ENCODE measurements around the gene C6orf120. TPM values are rescaled to one million over a fixed set of nuclear protein-coding genes. Genes with fewer than 3 reads are reported as not detected.

C6orf120 gene
- total and polyA plus RNA-seq, 9 of the 15 experiments (the other 6 are each of a cell fraction or from before 2014, with no cell fraction given), result 7.7 to 44.9 (median 34.8) TPM

- DNase-seq (ENCODE audit: extremely low read depth in 1 of 4, low spot score in 3 of 4) (no peak), ATAC-seq (no peak), FAIRE-seq (no peak)
- H3K36me3 ChIP-seq (ENCODE audit: control insufficient read depth, insufficient read depth, low read length), result peaks cover 87% of the 10 kb centered on the region
- no peaks in the 10 kb centered on the region for H3K4me1 ChIP-seq (replicated peaks in 1 of 2; ENCODE audit: control insufficient read depth in 2 of 2, insufficient read depth in 2 of 2, low read length in 2 of 2)
- no TSS peak for BruUV-seq (replicated peaks)
- no peak overlapping the region for H3K27ac ChIP-seq (ENCODE audit: extremely low read depth, low read depth, low read length)
- H3K4me2 ChIP-seq (ENCODE audit: insufficient read depth, low read length), result no peak overlapping the region
- intact Hi-C loops (cut with micrococcal nuclease), result no loop called here
- ChIA-PET POLR2A (interaction anchor here (1.3 kb wide), 1 partner anchor 10 kb away, joined by 4 read pairs; no protein-coding TSS in a partner anchor), CTCF (ENCODE audit: low intra/inter-chr PET ratio) (no interaction called here)
- H3K27me3 ChIP-seq (ENCODE audit: control insufficient read depth in 2 of 2, insufficient read depth in 2 of 2, low read length in 2 of 2), result no peaks in the 10 kb centered on the region
- WGBS (ENCODE audit: insufficient coverage, low coverage, missing lambda C conversion rate), result 93% methylated on average over 2 of the region's 2 CpGs
- no peak overlapping the region for H3K9ac ChIP-seq (ENCODE audit: insufficient read depth in 1 of 2, low read depth in 2 of 2, low read length in 2 of 2)
- no peaks in the 10 kb centered on the region for H3K9me3 ChIP-seq (replicated peaks; ENCODE audit: control insufficient read depth, insufficient read depth, low read depth, low read length)
- H3K4me3 ChIP-seq, result no peak overlapping the region
- no peak for TF ChIP-seq NCOA1 (IDR thresholded peaks at IDR 0.05; ENCODE audit: low read depth)
- TF ChIP-seq SRSF1 (IDR thresholded peaks at IDR 0.05; ENCODE audit: low read depth, low read length), result no peak
- no peak for TF ChIP-seq WHSC1 (IDR thresholded peaks at IDR 0.05; ENCODE audit: low read length)
- TF ChIP-seq POLR3G (IDR thresholded peaks at IDR 0.05; ENCODE audit: extremely low read depth, insufficient read length, insufficient replicate concordance), result no peak
- TF ChIP-seq ATF1 (CRISPR knock-in tag; IDR thresholded peaks at IDR 0.05), result no peak
- no peak for TF ChIP-seq ATF1 (tag; IDR thresholded peaks at IDR 0.05)
- TF ChIP-seq NFE2 (IDR thresholded peaks at IDR 0.05; ENCODE audit: low read depth), result no peak
- no peak for TF ChIP-seq TAF1 (IDR thresholded peaks at IDR 0.05; ENCODE audit: control insufficient read depth, extremely low read depth, insufficient read depth, low read length, severe bottlenecking)
- TF ChIP-seq C11orf30 (IDR thresholded peaks at IDR 0.05; ENCODE audit: low read depth), result no peak
- no peak for TF ChIP-seq ZNF143 (CRISPR knock-in tag; IDR thresholded peaks at IDR 0.05)
- no peak for TF ChIP-seq TAF15 (IDR thresholded peaks at IDR 0.05; ENCODE audit: low read depth, low read length)
- no peak for TF ChIP-seq ZC3H4 (CRISPR knock-in tag; IDR thresholded peaks at IDR 0.05; ENCODE audit: borderline replicate concordance)
- TF ChIP-seq STAT5B (CRISPR knock-in tag; IDR thresholded peaks at IDR 0.05), result no peak
- TF ChIP-seq KAT8 (IDR thresholded peaks at IDR 0.05; ENCODE audit: low read depth), result no peak
- TF ChIP-seq PREB (CRISPR knock-in tag; IDR thresholded peaks at IDR 0.05), result no peak
- TF ChIP-seq KLF13 (tag; IDR thresholded peaks at IDR 0.05; ENCODE audit: borderline replicate concordance, low read depth), result no peak
- TF ChIP-seq MAX (CRISPR knock-in tag; IDR thresholded peaks at IDR 0.05), result no peak
- no peak for TF ChIP-seq E2F3 (CRISPR knock-in tag; IDR thresholded peaks at IDR 0.05)
- TF ChIP-seq TCFL5 (CRISPR knock-in tag; conservative IDR thresholded peaks at IDR 0.05), result no peak
- no peak for TF ChIP-seq ARID2 (IDR thresholded peaks at IDR 0.05)
- in situ Hi-C loops (cut with MboI), result no loop called here
- H4K20me1 ChIP-seq (replicated peaks; ENCODE audit: control insufficient read depth, insufficient read depth, low read length), result no peaks in the 10 kb centered on the region
- H2AFZ ChIP-seq (ENCODE audit: low read depth, low read length), result no peak overlapping the region
- H3K79me2 ChIP-seq (ENCODE audit: control insufficient read depth, insufficient read depth, low read length), result peaks cover 5% of the 10 kb centered on the region; the same call in 2 of the 3 replicates
- H3K9me1 ChIP-seq (ENCODE audit: control insufficient read depth, insufficient read depth, low read length), result no peaks in the 10 kb centered on the region
Observed at GRCh38 chr6:169714178-169714577, 12.3 kb downstream of the C6orf120 start.

Data from K562 (cell line).